ENCODE data around the gene ABCA2.
A peak's percentile ranks its signal among the peaks of the same experiment; 100 is the strongest.
"Not testable (repeated sequence)": the region's sequence is repeated elsewhere in the genome, so short reads cannot be mapped to it uniquely, and the experiment has no call there.

The ABCA2 gene

DNA sequence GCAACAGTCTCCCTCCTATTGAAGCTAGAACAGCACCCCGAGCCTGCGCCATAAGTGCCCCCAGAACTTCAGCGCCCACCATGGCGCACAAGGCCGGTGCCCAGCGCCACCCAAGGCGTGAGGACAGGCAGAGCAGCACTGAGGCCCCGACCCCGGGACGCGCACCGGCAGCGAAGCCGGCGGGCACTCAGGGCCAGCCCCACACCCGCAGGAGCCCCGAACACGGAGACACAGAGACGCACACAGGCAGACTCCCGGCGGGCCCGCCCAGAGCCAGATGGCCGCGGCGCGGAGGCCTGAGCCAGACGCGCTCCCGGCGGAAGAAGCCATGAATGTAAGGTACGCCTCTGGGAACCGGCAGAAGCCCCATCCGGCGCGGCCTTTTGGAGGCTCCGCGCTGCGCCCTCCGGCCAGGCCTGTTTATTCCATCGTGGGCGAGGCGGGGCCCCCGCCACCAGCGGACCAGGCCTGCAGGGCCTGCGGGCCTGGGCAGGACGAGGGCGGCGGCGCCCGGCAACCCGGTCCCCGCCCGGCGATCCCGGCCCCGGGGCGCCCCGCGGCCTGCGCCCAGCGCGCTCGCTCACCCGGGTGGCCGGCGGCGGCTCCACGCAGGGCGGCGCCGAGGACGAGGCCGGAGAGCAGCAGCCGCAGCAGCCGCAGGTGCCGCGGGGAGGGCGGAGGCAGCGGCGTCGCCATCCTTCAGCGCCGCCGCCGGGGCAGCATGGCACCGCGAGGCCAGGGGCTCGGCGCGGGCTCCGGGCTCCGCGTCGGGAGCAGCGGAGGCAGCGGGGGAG, 17.5 kb upstream of the ABCA2 start:
- peak; percentile 31 for DNase-seq (ENCODE audit: low read depth, low spot score)

DNA sequence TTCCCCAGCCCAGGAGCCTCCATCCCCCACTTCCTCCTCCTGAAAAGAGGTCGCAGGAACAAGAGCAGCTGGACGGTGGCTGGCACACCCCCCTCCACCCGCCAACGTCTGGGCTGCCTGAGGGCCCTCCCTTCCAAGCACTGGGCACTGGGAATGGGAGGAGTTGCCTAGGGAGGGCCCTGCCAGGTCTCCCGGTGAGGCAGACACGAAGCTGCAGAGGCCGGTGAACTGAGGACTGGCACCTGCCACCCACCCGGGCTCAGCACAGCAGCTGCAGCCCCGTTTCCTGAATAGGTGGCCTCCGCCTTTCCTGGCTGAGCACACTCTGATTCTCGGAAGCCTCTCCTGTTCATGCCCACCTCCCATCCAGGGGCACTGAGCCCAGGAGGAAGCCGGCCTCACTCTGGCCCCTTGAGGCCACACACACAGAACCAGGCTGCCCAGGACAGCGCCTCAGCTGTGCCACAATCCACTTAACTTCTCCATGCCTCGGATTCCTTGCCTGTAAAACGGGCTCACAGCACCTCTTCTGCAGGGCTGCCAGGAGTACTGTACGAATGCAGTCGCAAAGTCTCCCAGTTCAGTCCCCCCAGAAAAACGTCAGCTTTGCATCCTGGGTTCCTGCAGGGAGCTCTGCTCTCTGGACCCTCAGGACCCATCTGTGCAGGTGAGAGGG, 16.6 kb upstream of the ABCA2 start:
- DNase-seq (ENCODE audit: low read depth, low spot score), result no peak

DNA sequence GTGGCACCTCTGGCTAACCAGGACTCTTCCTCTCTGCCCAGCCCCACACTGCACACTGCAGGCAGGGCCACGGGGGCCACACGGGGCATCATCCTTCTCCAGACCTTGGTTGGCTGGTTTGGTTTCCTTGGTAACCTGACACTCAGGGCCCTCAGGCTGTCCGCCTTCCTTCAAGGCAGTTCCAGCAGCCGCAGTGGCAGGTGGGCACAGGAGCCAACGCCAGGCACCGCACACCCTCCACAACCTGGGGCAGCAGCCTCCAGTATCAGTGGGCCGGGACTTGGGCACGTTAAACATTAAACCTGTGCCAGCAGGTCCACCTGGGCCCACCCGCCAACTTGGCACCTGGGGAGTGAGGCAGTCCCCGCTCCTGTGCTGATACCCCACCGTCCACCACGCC, 16.0 kb upstream of the ABCA2 start:
- DNase-seq (ENCODE audit: low read depth, low spot score), result no peak

DNA sequence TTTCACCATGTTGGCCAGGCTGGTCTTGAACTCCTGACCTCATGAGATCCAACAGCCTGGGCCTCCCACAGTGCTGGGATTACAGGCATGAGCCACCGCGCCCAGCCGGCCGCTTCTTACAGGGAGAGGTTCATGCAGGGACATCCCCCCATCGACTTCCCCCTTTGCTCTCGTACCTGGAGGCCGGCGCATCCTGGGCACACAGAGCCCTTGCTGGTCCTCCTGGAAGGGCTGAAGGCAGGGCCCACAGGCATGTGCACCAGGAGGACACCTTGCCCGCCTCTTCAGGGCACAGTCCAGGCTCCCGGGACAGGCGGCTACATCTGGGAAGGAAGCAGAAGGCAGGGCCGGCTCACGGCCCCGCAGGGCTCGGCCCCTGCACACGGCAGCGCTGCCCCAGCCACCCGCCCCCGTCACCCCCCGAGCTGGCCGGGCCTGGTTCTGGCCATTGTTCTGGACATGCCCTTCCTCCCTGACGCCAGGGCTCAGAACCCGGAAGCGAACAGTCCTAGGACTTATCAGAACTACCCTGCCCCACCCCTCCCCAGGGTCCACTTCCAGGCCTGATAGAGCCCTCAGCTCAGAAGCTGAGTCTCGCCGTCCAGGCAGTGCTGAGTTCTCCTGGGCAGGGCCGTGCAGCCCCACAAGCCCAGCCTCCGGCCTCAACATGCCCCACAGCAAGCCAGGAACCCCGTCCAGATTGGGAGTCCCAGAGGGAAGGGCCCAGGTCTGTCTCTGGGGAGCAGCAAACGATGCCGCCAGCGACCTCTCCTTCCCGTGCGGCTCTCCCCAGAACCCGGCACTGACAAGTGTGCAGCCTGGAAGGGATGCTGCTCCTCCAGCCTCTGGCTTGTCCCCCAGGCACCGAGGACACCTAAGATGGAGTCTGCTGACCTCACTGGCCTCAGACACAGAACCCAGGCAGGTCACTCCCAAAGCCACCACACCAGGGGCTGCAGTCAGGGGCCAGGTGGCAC, 15.0 kb upstream of the ABCA2 start:
- DNase-seq (ENCODE audit: low read depth, low spot score), result no peak

- no peak for DNase-seq (ENCODE audit: low read depth, low spot score)
These were observed 13.1 kb upstream of the ABCA2 start for GRCh38 chr9:137041124-137041523.

DNA sequence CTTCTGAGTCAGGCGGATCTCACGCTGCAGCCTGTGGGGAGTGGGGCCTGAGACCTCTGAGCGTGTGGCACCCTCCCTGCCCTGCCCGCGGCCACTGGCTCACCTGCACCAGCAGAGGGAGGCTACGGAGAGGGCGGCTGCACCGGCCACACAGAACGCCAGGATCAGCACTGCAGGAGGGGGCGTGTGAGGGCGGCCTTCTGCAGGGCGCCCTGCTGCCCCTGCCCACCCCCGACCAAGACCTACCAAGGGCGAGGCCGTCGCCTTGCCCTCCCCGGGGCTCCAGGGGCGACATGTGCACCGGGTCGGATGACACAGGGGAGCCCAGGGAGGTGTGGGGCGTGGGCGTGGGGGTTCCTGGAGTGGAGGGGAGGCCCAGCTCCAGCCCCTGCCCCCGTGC, 12.5 kb upstream of the ABCA2 start:
- DNase-seq (ENCODE audit: low read depth, low spot score), result no peak

- no peak for DNase-seq (ENCODE audit: low read depth, low spot score)
These were observed 11.8 kb upstream of the ABCA2 start for GRCh38 chr9:137039611-137040366.

DNA sequence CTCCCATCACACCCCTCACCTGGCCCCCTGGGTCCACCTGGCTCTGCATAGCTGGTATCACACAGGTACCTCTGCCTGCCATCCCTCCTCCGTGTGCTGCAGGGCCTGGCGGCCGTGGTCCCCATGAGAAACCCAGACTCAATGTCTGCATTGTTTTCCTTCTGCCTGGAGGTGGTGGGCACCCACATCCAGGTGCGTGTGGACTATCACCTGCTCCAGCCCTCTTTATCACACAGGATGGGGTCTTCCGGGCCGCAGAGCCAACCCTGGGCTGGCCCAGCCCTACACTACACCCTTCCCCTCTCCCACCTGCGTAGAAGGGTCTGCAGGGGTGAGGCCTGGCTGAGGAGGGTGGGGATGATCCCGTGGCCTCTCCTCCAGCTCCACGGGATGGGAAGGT, 10.9 kb upstream of the ABCA2 start:
- DNase-seq (ENCODE audit: low read depth, low spot score), result no peak

DNA sequence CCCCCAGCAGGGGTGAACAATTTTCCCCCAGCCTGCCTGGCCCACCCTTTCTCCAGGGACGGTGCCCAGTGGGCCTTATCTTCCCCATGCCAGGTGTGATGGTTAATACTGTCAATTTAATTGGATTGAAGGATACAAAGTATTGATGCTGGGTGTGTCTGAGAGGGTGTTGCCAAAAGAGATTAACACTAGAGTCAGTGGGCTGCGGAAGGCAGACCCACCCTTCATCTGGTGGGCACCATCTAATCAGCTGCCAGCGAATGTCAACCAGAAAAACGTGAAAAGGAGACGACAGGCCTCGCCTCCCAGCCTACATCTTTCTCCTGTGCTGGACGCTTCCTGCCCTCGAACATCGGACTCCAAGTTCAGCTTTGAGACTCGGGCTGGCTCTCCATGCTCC, 9.4 kb upstream of the ABCA2 start:
- no peak for DNase-seq (ENCODE audit: low read depth, low spot score)

DNA sequence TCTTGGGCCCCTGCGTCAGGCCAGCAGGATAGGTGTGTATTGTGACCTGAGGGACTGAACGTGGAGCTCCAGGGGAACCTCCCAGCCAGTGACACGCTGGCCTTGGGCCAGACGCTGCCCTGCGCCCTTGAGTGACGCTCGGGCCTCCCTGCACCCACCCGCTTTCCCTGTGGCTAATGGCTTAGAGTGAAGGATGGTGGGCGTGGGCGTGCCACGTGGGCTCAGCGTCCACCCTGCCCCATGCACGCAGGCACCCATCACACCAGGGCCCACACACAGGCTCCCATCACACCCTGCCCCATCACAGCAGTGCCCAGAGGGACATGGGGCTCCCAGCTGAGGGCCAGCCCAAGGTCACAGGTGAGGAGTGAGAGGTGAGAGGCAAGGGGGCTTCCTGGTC, 9.0 kb upstream of the ABCA2 start:
- no peak for DNase-seq (ENCODE audit: low read depth, low spot score)

DNA sequence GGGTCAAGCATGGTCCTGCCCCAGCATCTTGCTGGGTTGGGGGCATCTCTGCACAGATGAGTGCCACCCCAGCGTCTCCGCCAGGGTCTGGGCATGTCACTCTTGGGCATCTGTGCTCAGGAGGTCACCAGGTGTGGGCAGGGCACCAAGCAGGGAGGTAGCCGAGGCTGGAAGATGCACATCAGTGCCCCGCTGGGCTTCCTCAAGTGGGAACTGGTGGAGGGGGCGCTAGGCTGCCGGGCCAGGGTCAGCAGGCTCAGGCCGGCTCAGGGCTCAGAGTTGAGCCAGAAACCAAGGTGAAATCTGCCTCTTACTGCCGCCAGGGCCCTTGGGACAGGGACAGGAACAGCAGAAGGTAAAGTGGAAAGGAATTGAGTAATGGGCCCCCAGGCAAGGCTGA, 7.9 kb upstream of the ABCA2 start:
- DNase-seq (ENCODE audit: low read depth, low spot score), result no peak

GRCh38 chr9:137035507-137035834, 7.4 kb upstream of the ABCA2 start:
- DNase-seq (ENCODE audit: low read depth, low spot score), result no peak

DNA sequence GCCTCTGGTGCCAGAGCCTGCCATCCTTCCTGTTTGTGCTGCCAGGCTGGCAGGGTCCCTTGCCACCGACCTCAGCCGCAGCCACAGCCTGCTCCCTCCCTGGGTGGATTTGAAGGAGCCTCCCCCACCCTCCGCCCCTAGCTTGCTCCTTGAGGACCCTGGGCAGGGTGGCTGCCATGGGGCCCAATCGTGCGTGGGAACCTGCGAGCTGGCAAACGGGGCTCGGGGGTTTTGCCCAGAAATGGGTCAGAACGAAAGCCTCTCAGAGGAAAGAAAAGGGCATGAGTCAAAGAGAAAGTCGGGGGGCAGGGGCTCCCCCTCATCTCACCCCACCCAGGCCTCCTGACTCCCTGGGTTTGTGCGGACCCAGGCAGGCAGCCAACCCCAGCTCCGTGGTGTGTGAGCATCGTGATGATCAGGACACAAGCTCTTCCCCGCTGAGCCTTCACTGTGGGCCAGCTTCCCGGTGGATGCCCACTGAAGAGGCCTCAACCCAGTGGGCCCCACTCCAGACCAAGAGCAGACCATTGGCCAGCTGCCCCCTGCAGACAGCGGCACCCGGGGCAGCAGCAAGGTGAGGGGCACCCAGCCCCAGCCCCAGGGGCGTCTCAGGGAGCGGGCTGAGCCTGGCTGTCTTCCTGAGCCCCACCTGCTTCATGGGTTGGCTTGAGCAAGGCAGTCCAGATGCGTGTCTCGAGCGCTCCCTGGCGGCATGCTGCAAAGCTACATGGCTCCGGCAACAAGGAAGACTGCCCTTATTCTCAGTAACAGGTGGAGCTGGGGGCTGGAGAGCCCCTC, 6.9 kb upstream of the ABCA2 start:
- DNase-seq (ENCODE audit: low read depth, low spot score), result peak; percentile 88

DNA sequence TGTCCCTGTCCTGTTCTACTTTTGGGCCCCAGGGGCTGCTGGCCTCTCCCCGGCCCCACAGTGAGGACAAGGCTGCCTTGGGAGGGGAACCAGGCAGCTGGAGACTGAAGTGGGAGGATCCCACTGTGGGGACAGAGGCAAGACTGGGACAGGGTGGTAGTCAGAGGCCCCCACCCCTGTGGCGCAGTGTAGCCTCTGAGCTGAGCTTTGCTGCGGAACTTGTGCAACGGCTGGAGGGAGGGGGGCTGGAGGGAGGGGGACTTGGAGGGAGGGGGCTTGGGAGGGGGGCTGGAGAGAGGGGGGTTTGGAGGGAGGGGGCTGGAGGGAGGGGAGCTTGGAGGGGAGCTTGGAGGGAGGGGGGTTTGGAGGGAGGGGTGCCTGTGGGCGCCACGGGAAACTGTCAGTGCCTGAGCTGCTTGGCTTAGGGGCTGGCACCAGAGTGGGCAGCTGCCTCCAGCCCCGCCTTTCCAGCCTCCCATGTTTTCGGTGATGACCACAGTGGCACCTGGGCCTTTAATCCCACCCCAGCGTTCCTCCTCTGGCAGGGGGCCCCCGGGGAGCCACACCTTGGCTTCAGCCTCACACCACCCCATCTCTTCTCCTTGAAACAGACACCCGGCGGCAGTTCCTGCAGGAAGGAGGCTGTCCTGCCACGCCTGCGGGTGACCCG, 6.1 kb upstream of the ABCA2 start:
- DNase-seq (ENCODE audit: low read depth, low spot score), result no peak

- DNase-seq (ENCODE audit: low read depth, low spot score), result not testable (repeated sequence)
These were observed 5.4 kb upstream of the ABCA2 start for GRCh38 chr9:137033481-137033880.

DNA sequence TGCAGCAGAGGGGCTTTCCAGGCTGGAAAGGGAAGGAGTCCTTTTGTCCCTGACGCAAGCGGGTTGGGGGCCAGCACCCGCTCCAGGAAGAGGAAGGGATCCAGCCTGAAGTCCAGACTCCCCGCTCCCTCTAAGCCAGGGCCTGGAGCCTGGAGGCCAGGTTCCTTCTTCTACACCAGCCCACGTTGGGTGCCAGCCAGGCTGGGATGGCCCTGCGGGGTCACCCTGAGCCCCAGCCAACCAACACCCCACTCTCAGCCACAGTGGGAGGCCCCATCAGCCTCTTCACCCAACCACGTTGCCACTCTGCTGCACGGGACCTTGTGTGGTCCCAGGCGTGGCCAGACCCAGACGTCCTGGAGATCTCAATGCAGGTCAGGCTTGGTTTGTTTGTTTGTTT, 4.8 kb upstream of the ABCA2 start:
- DNase-seq (ENCODE audit: low read depth, low spot score), result no peak

DNA sequence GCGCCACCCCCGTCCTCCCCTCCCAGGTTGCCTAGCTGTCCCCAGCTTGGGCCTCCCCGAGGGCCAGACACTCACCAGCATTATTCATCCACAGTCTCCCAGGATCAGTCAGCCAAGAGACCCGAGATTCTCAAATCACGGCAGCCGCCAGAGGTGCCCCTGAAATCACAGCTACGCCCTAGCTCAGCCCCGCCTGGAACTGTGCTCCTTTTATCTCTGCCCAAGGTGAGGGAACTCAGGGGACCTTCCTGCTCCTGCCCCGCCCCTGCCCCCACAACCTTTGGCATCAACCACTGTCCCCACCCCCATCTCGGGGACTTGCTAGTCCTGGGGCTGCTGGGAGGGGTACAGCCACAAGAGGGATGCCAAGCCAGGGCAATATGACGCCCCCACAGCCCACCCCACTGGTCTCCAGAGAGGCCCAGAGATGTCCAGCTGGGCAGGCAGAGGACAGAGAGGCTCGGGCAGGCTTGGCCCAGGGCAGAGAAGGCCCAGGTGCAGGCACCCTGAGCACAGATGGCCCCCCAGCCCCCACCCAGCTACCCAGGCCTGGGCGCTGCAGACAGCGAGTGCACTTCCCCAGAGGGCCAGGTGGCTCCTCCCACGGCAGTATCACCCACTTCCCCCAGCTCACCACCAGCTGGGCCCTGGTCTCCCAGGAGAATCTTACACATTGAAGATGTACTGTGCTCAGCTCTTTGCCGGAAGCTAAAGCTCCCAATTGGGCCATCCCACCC, 4.0 kb upstream of the ABCA2 start, which contains the start of gene FUT7:
TSS of gene FUT7 (minus strand) at position 185 of the 737 bp plus-strand sequence. CDS start at position 88, 97 bp downstream.
- DNase-seq (ENCODE audit: low read depth, low spot score), result no peak

DNA sequence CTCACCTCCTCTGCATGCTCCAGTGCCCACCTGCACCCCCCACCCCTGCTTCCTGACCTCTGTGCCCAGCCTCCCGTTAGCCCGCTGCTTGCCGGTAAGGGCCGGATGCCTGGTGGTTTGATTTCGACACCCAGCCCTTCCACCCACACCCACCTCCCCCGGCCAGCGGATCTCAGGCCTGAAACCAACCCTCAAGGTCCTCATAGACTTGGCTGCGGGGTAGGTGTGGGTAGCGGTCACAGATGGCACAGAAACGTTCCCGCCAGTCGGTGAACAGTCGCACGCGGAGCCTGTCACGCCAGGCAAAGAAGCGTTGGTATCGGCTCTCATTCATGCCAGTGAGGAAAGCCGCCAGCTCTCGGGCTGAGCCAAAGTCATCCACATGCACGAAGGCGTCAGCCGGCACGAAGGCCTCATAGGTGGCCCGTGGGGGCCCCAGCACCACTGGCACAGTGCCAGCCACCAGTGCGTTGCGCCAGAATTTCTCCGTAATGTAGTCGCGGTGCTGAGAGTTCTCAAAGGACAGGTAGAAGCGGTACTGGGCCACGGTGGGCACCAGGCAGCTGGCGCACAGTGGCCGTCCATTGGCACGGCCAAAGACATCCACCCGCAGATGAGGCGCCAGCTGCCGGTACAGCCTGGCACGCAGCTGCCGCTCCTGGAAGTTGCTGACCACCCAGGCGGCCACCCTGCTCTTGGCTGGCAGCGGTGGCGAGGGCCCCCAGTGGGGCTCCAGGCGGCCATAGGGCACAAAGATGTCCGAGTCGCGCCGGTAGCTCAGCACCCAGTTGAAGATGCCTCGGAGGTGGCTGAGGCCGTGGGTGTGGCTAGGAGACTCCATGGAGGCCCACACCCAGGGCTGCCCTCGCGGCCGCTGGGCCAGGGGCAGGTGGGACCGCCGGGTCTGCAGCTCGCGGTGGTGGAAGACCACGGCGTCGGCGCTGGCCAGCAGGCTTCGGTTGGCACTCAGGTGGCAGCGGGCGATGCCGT, 2.8 kb upstream of the ABCA2 start:
- no peak for DNase-seq (ENCODE audit: low read depth, low spot score)

Measured in ELF-1 (cell line).